Measurements from ENCODE around the gene ADAMTS13.

DNA sequence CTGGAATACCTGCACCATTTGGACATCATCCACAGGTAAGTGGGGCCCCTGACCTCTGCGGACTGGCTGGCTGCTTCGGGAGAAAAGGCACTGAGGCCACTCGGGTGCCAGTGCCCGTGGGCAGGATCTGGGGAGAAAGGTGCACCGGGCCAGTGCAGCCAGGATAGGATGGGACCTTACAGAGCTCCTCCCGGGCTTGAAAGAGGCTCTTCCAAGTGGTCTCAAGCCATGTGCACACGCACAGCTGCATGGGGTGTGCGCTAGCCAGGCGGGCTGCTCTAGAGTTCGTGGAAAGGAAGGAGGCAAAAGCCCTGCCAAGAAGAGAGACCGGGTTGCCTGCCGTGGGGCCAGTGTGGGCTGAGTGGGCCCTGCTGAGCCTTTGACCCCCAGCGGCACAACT lies 32.6 kb upstream of the ADAMTS13 start:
- TF ChIP-seq, protein P1, sequence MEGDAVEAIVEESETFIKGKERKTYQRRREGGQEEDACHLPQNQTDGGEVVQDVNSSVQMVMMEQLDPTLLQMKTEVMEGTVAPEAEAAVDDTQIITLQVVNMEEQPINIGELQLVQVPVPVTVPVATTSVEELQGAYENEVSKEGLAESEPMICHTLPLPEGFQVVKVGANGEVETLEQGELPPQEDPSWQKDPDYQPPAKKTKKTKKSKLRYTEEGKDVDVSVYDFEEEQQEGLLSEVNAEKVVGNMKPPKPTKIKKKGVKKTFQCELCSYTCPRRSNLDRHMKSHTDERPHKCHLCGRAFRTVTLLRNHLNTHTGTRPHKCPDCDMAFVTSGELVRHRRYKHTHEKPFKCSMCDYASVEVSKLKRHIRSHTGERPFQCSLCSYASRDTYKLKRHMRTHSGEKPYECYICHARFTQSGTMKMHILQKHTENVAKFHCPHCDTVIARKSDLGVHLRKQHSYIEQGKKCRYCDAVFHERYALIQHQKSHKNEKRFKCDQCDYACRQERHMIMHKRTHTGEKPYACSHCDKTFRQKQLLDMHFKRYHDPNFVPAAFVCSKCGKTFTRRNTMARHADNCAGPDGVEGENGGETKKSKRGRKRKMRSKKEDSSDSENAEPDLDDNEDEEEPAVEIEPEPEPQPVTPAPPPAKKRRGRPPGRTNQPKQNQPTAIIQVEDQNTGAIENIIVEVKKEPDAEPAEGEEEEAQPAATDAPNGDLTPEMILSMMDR (IDR thresholded peaks at IDR 0.05; ENCODE audit: insufficient read depth, low read length, poor library complexity, severe bottlenecking), result no peak
- TF ChIP-seq EZH2phosphoT487 (conservative IDR thresholded peaks at IDR 0.05; ENCODE audit: low read length), result no peak
